ENCODE measurements around the gene TCEA3.

Gene TCEA3

DNA sequence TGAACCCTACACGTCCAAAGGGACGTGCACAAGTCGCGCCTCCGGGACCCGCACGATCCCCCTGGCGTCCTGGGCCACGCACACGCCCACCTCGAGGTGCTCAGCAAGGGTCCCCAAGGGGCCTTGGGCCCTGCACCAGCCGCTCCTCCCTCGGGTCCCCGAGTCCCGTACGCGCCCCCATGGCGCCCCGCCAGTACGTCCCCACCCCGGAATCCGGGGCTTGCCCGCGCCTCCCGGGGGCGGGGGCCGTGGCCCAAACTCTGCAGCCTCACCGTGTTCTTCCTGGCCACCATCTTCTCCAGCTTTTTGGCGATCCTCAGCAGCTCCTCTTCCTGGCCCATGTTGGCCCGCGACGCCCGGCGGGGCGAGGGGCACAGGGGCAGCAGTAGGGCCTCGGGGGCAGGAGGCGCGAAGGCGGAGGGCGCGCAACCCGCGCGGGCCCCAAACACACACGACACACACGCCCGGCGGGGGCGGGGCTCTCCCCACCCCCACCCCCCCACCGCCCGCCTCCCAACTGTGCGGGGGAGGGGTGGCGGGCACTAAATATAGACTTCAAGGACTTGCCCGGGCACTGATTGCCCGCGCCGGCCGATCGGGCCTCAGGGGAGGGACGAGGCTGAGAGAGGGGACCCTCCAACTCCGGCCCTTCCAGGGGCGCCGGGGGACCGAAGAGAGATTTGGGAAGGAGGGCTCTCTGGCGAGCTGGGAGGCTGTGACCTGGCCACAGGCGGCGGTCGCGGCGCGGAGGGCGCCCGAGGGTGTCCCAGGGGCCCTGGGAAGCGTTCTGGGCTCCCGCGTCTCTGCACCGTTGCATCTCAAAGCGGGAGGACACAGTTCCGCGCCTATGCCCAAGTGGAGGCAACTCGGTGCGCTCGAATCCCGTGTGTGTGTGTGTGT is at the start of gene TCEA3:
TCEA3 (minus strand) TSS at position 456 of the 900 bp plus-strand sequence; CDS start at position 341, 115 bp downstream.
- DNase-seq: peak; percentile 35

DNA sequence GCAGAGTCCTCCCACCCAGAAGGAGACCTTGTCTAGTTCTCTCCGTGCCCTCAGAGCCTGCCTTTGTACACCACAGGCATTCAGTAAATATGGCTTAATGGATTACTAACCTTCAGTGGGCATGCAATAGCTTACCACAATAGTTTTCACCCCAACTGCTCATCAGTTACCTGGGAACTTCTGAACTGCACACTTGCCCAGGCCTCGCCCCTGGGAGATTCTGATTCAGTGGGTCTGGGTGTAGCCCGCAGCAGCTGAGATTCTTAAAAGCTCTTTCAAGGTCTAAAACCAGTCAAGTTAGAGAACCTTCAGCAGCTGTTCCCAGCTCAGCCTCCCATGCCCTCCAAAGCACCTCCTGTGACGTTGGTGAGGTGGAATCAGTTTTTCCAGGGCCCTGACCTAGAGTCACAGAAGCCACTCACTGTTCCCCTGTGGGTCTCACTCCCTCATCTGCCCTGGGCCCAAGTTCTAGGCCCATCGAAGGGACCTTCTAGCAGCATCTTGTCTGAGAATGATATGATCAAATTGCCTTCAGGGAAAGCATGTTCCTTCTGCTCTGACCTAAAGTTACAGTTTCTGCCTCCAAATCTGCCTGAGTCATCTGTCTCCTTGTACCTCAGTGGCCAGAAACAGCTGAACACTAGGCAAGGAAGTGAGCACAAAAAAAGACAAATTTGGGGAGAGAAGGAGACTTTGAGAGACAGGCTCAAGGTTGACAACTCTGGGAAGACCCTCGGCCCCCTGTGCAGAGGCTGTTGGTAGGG is 48.7 kb upstream of the TCEA3 start:
- DNase-seq: no peak

DNA sequence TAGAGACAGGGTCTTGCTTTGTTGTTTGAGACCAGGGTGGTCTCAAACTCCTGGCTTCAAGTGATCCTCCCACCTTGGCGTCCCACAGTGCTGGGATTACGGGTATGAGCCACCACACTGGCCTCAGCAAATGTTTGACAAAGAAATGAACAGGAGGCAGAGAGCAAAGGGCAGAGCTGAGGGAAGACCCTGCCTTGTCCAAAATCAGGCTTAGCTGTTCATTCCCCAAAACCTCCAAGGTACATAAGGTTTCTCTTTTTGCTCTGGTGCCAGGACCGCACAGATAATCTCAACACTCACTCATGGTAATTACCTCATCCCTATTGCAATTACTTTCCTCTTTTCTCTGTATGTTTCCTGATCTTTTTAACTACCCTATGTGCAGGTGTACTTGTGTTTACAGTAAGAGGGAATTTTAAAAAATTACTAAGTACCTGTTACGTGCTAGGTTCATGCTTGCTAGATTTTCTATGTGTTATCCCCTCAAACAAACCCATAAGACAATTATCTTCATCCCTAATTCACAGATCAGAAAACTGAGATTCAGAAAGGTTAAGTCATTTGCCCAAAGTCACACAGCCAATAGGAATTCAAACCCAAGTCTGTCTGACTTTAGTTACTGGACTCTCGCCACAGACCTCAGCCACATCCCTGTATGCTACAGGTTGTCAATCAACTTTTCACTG is 47.9 kb upstream of the TCEA3 start:
- no peak for DNase-seq

DNA sequence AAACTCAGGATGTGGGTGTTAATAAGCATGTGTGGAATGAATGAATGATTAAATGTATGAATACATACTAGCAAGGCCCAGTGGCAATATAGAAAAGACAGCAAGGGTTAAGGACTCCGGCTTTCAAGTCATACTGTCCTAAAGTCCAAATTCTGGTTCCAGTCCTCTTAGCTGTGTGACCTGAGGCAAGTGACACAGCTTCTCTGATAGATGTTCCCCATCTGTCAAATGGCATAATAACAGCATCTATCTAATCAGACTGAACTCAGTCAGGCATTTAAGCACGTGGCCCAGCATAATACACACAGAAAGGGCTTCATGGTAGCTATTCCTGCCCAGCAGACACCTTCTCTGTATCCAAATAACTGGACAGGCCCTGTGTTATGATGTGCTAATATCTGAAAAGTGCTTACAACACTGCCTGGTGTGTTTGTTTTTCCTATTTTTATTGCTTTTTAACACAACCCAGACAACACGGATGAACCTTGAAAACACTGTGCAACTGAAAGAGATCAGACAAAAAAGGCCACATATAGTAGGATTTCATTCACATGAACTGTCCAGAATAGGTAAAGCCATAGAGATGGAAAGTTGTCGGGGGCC is 47.0 kb upstream of the TCEA3 start:
- DNase-seq: no peak

DNA sequence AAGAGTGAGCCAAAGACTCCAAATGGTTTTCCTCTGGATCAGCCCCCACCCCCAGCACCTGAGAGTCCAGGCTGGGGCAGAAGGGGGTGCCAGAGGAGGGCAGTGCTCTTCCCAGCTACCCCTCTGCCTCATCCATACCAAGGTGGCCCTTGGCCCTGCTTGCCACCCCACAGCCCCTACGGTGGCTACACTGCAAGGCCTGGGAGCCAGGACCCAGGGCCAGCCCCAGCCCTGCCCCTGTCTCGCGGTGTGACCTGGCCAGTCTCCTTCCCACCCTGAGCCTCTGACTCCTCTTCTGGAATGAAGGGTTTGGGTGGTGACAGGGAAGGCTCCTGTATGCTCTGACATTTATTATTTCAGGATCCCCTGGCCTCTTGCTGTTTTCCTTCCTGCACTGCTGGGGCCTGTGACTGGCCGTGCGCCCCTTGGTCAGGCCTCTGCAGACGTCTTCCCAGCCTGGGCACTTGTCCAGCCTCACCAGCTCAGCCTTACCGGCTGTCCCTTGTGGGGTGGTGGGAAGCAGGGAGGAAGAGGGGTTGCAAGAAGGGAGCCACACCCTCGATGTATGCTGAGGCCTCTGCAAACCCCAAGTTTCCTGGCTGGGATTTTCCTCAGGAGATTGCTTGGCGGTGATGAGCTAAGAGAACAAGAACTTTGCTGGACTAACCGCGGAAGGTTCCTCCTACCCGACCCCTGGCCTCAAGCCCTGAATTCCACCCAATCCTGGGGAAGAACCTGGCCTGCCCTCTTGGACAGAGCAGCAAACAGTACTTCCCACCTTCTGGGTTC is 45.9 kb upstream of the TCEA3 start:
- DNase-seq: no peak

DNA sequence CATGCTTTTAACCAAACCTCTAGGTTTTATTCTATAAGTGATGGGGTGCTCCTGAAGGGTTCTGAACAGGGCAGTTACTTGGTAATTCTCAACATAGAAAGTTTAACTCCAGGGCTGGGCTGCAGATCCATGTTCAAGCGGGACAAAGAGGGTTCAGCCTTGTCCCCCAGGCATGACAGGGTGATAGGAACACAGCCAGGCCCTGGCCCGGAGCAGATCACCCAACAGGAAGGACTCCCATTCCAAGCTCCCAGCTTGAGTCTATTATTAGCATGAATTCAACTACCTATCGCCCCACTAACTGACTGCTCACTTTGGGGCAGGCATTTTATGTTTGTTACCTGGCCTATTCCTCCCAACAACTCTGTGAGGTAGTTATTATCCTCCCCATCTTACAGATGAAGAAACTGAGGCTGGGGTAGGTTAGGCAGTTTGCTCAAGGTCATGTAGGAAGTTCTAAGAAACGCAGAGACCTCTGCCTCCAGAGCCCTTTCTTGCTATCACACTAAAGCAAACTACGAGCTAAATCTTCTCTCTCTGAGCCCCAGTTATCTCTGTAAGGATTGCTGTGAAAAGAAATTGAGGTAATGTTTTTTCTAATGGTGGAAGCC is 44.9 kb upstream of the TCEA3 start:
- DNase-seq: no peak

DNA sequence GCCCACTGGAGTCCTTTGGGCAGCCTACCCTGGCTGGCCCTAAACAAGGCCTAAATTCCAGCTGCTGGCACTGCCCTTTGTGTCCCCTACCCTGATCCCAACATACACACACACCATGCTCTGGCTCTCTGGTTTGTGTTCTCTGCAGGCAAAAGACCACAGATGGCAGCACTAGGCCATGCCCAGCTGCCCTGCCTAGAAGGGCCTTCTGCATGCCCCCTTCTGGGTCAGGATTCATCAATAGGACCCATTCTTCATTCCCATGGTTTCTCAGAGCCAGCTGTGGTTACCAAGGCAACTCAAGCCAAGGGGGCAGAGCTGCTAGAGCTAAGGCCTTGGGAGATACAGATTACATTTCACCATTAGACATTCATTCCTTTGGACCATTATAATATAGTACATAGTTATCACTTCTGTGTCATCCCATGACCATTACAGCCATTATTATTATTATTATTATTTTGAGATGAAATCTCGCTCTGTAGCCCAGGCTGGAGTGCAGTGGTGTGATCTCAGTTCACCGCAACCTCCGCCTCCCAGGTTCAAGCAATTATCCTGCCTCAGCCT is 42.0 kb upstream of the TCEA3 start:
- no peak for DNase-seq

DNA sequence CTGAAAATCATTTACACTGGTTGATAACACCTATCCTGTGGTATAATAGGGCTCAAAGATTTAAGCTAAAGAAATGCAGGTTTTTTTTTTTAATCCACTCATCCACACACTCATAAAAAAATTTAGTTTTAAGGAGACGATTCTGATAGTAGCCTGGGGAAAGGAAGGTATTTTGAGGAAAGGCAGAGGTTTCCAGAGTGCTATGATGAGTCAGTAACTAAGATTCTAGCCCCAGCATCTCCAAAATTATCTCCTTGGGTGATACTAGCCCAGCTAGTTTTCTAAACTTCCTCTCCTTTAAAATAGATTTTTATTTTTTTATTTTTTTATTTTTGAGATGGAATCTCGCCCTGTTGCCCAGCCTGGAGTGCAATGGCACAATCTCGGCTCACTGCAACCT is 38.7 kb upstream of the TCEA3 start:
- DNase-seq: no peak

DNA sequence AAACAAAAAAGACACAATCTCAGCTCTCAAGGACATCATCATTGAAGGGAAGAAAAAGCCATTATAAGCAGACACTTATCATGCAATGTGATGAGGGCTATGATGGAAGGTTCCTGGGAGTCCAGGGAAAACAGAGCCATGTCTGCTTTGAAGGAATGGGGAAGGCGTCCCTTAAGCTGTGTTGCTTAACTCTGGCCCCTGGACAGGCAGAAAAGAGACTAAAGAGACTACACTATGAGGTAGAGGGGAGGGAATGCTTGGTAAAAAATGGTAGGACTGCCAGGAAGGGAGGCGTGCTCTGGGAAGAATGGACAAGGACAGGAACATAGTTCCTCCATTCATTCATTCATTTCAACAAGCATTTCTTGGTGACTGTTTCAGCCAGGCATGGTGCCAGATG is 38.2 kb upstream of the TCEA3 start:
- no peak for DNase-seq

DNA sequence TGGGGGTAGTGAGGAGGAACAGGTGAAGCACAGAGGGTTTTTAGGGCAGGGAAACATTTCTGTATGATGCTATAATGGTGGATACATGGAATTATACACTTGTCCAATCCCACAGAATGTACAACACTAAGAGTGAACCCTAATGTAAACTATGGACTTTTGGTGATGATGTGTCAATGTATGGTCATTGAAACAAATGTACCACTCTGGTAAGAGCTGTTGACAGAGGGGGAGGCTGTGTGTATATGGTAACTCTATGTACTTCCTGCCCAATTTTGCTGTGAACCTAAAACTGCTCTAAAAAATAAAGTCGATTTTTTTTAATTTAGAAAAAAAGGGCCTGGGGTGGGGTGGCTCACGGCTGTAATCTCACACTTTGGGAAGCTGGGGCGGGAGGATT is 36.5 kb upstream of the TCEA3 start:
- DNase-seq: no peak

DNA sequence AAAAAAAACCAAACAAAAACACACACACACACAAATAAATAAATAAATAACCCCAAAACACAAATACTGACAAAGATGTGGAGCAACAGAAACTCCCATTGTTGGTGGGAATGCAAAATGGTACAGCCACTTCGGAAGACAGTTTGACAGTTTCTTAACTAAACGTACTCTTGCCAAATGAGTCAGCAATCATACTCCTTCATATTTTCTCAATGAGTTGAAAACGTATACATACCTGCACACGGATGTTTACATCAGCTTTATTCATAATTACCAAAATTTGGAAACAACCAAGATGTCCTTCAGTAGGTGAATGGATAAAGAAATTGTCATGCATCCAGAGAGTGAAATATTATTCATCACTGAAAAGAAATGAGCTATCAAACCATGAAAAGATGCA is 36.0 kb upstream of the TCEA3 start:
- no peak for DNase-seq

DNA sequence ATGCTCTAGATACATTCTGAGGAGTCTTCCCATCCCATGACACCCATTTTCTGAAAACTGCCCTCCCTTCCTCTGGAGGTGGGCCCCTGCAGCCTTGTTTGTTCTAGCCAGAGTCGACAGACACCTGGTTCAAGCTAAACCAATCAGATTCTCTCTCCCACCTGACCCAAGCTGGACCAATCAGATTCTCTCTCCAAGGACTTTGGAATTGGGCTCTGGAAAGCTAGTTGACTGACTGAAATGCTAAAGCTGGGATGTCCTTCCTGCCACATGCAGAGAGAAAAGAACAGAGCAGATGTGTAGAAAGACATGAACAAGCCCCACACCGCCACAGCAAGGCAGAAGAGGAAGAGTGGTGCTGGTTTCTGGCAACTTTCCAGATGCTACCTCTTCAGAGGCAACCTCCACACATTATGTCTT is 34.8 kb upstream of the TCEA3 start:
- no peak for DNase-seq

DNA sequence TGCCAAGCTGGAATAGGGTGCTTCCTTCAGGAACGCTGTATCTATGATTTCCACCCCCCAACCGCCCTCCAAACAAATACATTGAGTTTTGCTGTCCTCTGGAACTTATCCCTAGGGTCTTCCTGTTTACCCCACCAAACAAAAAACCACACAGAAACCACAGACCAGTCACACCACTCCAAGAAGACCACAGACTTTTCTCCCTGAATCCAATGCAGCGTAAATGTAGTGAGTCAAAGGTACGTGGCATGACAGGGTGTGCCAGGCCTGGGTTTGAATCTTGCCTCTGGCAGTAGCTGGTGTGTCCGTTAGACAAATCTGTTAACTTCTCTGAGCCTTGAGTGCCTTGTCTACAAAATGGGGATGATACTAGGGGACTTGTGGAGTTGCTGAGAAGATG is 31.7 kb upstream of the TCEA3 start:
- no peak for DNase-seq

DNA sequence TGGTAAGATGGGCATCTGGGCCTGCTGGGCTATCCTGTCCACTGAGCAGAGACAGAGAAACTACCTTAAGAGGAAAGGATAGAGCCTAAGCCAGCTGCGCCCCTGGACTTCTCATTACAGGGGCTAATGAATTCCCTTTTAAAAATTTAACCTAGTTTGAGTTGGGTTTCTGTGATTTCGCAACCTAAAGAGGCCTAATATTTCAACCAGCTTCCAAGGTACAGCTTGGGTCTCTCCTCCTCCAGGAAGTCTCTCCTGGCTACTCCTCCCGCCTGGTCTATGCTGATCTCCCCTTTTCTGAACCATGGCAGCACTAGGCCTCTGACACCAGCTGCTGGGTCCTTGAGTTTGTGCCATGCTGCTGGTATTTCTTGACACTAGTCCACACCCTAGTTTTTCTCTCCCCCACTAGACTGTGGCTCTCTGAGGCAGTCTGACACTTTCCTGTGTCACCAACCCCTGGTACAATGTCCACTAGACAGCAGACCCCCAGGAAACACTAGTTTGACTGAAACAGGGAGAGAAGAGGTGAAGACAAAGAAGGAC is 29.0 kb upstream of the TCEA3 start:
- no peak for DNase-seq

DNA sequence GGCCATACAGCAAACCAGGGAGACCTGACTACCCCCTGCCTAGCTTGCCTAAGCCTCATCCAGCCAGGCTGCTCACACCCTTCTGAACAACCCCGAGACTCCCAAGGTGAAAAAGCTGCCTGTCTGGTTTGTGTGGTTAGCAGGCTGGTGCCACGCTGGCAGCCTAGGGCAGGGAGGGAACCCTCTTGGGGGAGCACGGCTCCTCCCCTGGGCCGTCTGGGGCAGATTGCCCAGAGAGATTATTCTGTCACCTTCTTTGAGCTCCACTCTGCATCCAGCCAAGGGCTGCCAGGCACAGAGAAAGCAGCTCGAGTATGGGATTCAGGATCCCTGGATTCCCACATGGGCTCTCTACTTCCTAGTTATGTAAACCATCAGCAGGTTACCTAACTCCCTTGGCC is 27.5 kb upstream of the TCEA3 start:
- peak; percentile 60 for DNase-seq

DNA sequence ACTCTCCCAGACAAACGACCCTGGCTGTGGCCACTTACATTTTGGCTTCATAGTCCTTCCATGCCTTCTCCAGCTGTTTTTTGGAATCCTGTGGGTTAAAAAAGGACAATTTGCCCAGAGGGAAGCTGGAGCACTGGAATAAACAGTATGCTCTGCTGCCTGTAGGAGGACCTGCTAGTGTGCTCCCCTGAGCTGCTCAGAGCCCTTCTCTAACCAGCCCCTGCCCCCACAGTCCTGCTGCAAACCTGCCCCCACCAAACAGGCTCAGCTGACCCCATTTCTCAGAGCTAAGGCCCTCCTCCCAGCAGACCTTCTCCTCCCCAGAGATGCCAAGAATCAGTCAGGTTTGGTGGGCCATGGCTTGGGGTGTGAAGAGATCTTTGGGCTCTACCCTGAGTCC is 26.9 kb upstream of the TCEA3 start:
- DNase-seq: no peak

DNA sequence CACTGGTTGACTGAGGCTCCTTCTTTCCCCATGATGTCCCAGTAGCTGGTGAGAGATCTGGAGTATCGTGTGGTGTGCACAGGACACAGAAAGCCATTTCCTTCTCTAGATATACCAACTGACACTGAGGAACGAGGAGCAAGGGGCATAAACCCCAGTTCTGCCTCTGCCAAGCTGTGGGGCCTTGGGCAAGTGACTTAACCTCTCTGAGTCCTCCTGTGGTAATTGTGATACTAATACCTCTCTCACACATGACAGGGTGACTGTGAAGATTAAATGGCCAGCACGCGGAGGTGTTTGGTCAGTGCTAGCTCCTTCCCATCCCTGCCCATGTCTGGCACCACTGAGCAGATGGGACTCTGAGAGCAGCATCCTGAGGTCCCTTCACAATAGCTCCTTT is 26.3 kb upstream of the TCEA3 start:
- no peak for DNase-seq

DNA sequence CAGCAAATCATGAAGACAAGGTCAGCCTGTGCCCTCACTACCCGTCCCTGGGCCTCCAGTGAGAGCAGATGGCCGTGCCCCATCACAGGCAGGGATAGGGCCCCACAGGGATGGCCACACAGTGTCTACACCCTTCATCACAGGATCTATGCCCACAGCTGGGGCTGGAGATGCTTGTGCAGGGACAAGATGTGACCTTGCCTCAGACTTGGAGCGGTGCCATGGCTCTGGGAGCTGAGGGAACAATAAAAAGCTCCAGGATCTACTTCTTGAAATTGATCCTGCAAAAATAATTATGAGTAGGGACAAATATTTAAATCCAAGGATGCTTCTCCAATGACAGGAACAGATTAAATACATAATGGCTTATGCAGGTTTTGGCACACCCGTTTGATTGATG is 25.4 kb upstream of the TCEA3 start:
- no peak for DNase-seq

DNA sequence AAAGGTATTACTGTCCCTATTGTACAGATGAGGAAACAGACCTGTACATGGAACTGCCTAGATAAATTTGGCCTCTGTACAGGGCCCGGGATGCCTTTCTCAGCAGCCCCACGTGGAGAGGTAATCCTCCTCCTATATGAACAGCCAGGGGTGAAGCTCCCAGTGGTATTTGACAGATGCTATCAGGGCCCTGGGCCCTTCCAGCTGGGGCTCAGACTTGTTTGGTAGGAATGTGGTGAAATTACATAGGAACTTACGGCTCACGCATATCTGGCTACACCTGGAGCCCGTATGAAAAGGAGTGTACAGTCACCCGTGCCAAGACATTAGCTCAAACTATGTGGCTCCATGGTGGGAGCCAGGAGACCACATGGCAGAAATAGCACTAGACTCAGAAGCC is 24.8 kb upstream of the TCEA3 start:
- no peak for DNase-seq

DNA sequence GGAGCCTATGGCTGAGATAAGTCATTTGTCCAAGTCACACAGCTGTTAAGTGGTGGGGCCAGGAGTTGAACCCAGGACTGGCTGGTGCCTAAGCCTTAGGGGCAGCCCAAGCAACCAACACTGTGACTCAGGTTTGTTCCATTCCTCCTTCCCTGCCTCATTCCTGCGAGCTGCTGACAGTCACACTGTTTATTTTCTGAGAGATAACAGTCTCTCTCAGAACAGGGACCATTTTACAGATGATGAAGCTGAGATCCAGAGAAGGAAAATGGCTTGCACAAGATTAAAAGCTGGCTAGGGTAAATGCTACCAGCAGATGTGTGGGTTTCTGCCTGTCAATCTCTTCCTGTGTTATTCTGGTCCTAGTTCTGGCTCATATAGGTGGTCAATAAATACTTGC is 24.3 kb upstream of the TCEA3 start:
- no peak for DNase-seq

DNA sequence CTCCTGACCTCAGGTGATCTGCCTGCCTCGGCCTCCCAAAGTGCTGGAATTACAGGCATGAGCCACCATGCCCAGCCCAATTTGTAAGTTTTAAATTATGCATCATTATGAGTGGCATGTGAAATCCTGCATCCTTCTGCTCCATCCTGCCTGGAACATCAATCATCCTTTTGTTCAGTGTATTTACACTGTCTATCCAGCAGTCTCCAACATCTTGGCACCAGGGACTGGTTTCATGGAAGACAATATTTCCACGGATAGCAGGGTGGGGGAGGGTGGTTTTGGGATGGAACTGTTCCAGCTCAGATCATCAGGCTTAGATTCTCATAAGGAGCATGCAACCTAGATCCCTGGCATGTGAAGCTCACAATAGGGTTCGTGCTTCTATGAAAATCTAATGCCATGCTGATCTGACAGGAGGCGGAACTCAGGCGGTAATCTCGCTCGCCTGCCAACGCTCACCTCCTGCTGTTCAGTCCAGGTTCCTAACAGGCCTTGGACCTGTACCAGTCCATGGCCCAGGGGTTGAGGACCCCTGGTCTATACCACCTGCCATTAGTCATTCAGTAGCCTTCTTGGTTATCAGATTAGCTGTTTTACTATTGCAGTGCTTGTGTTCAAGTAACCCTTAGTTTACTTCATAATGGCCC is 22.2 kb upstream of the TCEA3 start:
- no peak for DNase-seq

Data from CD4-positive, alpha-beta T cell treated with Interleukin-10 for 1 hour (primary cell).